ENCODE measurements around the gene VPS50. TPM values are rescaled to one million over a fixed set of nuclear protein-coding genes. Genes with fewer than 3 reads are reported as not detected.
"Not testable (repeated sequence)": the region's sequence is repeated elsewhere in the genome, so short reads cannot be mapped to it uniquely, and the experiment has no call there.

The VPS50 gene
- total RNA-seq, 1 donor, result 34.4 TPM

GRCh38 chr7:93320887-93321286, 88.7 kb downstream of the VPS50 start:
- Histone ChIP-seq H3K4me2 (ENCODE audit: insufficient read depth, low read length) (no peak overlapping the region), H2AFZ (ENCODE audit: low read length) (no peak overlapping the region), H3K27me3 (ENCODE audit: insufficient read depth, low read length) (no peaks in the 10 kb centered on the region), H3K9me3 (ENCODE audit: low read depth, low read length) (no peaks in the 10 kb centered on the region), H3K4me3 (ENCODE audit: insufficient read depth, low read length) (no peak overlapping the region), H3K36me3 (ENCODE audit: insufficient read depth, low read length) (no peaks in the 10 kb centered on the region), H3K4me1 (ENCODE audit: insufficient read depth, low read length) (peaks cover 13% of the 10 kb centered on the region), H4K20me1 (ENCODE audit: insufficient read depth, low read length) (no peaks in the 10 kb centered on the region), H3K27ac (ENCODE audit: low read depth, low read length) (no peak overlapping the region), H3K79me2 (ENCODE audit: insufficient read depth, low read length) (no peaks in the 10 kb centered on the region)
- TF ChIP-seq CTCF (IDR thresholded peaks at IDR 0.05; ENCODE audit: extremely low read depth, low read depth, low read length), result no peak
- DNase-seq (ENCODE audit: insufficient read length, low spot score, missing footprints), result no peak

- not testable (repeated sequence) for H3K27me3 ChIP-seq (ENCODE audit: insufficient read depth, low read length); H3K4me2 ChIP-seq (ENCODE audit: insufficient read depth, low read length); H3K36me3 ChIP-seq (ENCODE audit: insufficient read depth, low read length); H3K9me3 ChIP-seq (ENCODE audit: low read depth, low read length); H2AFZ ChIP-seq (ENCODE audit: low read length); H3K79me2 ChIP-seq (ENCODE audit: insufficient read depth, low read length); H3K4me3 ChIP-seq (ENCODE audit: insufficient read depth, low read length); H4K20me1 ChIP-seq (ENCODE audit: insufficient read depth, low read length); DNase-seq (ENCODE audit: insufficient read length, low spot score, missing footprints)
- Histone ChIP-seq H3K27ac (ENCODE audit: low read depth, low read length) (peak overlapping the region; percentile 70), H3K4me1 (ENCODE audit: insufficient read depth, low read length) (peaks cover 11% of the 10 kb centered on the region)
Observed at GRCh38 chr7:93326291-93326690, 94.1 kb downstream of the VPS50 start.

GRCh38 chr7:93327006-93327633, 95.0 kb downstream of the VPS50 start:
- no peaks in the 10 kb centered on the region for H3K27me3 ChIP-seq (ENCODE audit: insufficient read depth, low read length)
- no peaks in the 10 kb centered on the region for H3K36me3 ChIP-seq (ENCODE audit: insufficient read depth, low read length)
- DNase-seq (ENCODE audit: insufficient read length, low spot score, missing footprints), result peak; percentile 79
- no peaks in the 10 kb centered on the region for H3K9me3 ChIP-seq (ENCODE audit: low read depth, low read length)
- no peak overlapping the region for H2AFZ ChIP-seq (ENCODE audit: low read length)
- no peaks in the 10 kb centered on the region for H3K79me2 ChIP-seq (ENCODE audit: insufficient read depth, low read length)
- H3K4me3 ChIP-seq (ENCODE audit: insufficient read depth, low read length), result no peak overlapping the region
- H3K27ac ChIP-seq (ENCODE audit: low read depth, low read length), result peak overlapping the region; percentile 70
- peak overlapping the region; percentile 52 for H3K4me2 ChIP-seq (ENCODE audit: insufficient read depth, low read length)
- peaks cover 11% of the 10 kb centered on the region for H3K4me1 ChIP-seq (ENCODE audit: insufficient read depth, low read length)
- H4K20me1 ChIP-seq (ENCODE audit: insufficient read depth, low read length), result no peaks in the 10 kb centered on the region
- TF ChIP-seq CTCF (IDR thresholded peaks at IDR 0.05; ENCODE audit: extremely low read depth, low read depth, low read length), result no peak

- peaks cover 12% of the 10 kb centered on the region for H3K4me1 ChIP-seq (ENCODE audit: insufficient read depth, low read length)
- H2AFZ ChIP-seq (ENCODE audit: low read length), result no peak overlapping the region
- no peaks in the 10 kb centered on the region for H3K79me2 ChIP-seq (ENCODE audit: insufficient read depth, low read length)
- no peaks in the 10 kb centered on the region for H3K36me3 ChIP-seq (ENCODE audit: insufficient read depth, low read length)
- no peak for DNase-seq (ENCODE audit: insufficient read length, low spot score, missing footprints)
- TF ChIP-seq CTCF (IDR thresholded peaks at IDR 0.05; ENCODE audit: extremely low read depth, low read depth, low read length), result no peak
- no peak overlapping the region for H3K27ac ChIP-seq (ENCODE audit: low read depth, low read length)
- H3K27me3 ChIP-seq (ENCODE audit: insufficient read depth, low read length), result no peaks in the 10 kb centered on the region
- H3K9me3 ChIP-seq (ENCODE audit: low read depth, low read length), result no peaks in the 10 kb centered on the region
- H4K20me1 ChIP-seq (ENCODE audit: insufficient read depth, low read length), result no peaks in the 10 kb centered on the region
- no peak overlapping the region for H3K4me3 ChIP-seq (ENCODE audit: insufficient read depth, low read length)
- H3K4me2 ChIP-seq (ENCODE audit: insufficient read depth, low read length), result no peak overlapping the region
Observed at GRCh38 chr7:93331706-93332105, 99.5 kb downstream of the VPS50 start.
